Measurements from ENCODE around the gene BBS5. TPM values are rescaled to one million over a fixed set of nuclear protein-coding genes. Genes with fewer than 3 reads are reported as not detected.

The BBS5 gene
- total RNA-seq, 1 donor from 2014 or later = 1.3 TPM

DNA sequence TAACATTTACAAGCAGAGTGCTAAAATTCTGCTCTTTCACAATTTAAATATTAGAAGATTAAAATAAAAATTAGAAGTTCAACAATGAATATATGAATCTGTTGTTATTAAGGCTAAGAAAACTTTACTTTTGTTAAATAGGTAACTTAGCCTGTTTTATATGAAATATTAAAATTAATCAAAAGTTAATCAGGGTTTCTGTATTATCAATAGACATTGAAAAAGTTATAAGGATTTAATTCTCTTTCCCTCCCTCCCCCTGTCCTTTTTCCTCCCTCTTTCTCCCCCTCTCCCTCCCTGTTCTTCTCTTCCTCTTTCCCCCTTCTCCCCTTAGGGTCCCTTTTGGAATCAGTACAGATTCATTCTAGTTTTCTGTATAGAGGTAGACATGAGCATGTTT is 12.1 kb downstream of the BBS5 start:
- H3K4me3 ChIP-seq (ENCODE audit: low read depth, low read length) = no peak overlapping the region
- no peaks in the 10 kb centered on the region for H3K27me3 ChIP-seq (ENCODE audit: control insufficient read depth, insufficient read depth, low read length)
- FAIRE-seq = no peak
- H3K36me3 ChIP-seq (ENCODE audit: control insufficient read depth, insufficient read depth, low read length) = no peaks in the 10 kb centered on the region
- no peak for DNase-seq (ENCODE audit: low read depth)
- TF ChIP-seq CTCF (IDR thresholded peaks at IDR 0.05; ENCODE audit: insufficient read depth, low read length, severe bottlenecking) = no peak

GRCh38 chr2:169493360-169493759 is 14.1 kb downstream of the BBS5 start:
- FAIRE-seq = no peak
- TF ChIP-seq CTCF (IDR thresholded peaks at IDR 0.05; ENCODE audit: insufficient read depth, low read length, severe bottlenecking) = no peak

GRCh38 chr2:169495310-169495928 is 16.1 kb downstream of the BBS5 start:
- H3K27me3 ChIP-seq (ENCODE audit: control insufficient read depth, insufficient read depth, low read length) = no peaks in the 10 kb centered on the region
- H3K36me3 ChIP-seq (ENCODE audit: control insufficient read depth, insufficient read depth, low read length) = no peaks in the 10 kb centered on the region
- no peak for DNase-seq (ENCODE audit: low read depth)
- no peak for TF ChIP-seq CTCF (IDR thresholded peaks at IDR 0.05; ENCODE audit: insufficient read depth, low read length, severe bottlenecking)
- H3K4me3 ChIP-seq (ENCODE audit: low read depth, low read length) = no peak overlapping the region
- FAIRE-seq = no peak

More at GRCh38 chr2:169493360-169493759, 14.1 kb downstream of the BBS5 start:
- DNase-seq (ENCODE audit: low read depth) = no peak
- Histone ChIP-seq H3K4me3 (ENCODE audit: low read depth, low read length) (no peak overlapping the region), H3K36me3 (ENCODE audit: control insufficient read depth, insufficient read depth, low read length) (no peaks in the 10 kb centered on the region), H3K27me3 (ENCODE audit: control insufficient read depth, insufficient read depth, low read length) (no peaks in the 10 kb centered on the region)

GRCh38 chr2:169504651-169505050 is 25.4 kb downstream of the BBS5 start:
- no peaks in the 10 kb centered on the region for H3K27me3 ChIP-seq (ENCODE audit: control insufficient read depth, insufficient read depth, low read length)
- FAIRE-seq = no peak
- H3K4me3 ChIP-seq (ENCODE audit: low read depth, low read length) = no peak overlapping the region
- no peaks in the 10 kb centered on the region for H3K36me3 ChIP-seq (ENCODE audit: control insufficient read depth, insufficient read depth, low read length)
- TF ChIP-seq CTCF (IDR thresholded peaks at IDR 0.05; ENCODE audit: insufficient read depth, low read length, severe bottlenecking) = no peak
- DNase-seq (ENCODE audit: low read depth) = no peak

- no peak for TF ChIP-seq CTCF (IDR thresholded peaks at IDR 0.05; ENCODE audit: insufficient read depth, low read length, severe bottlenecking)
- FAIRE-seq (no peak), DNase-seq (ENCODE audit: low read depth) (peak; percentile 92)
- no peaks in the 10 kb centered on the region for H3K36me3 ChIP-seq (ENCODE audit: control insufficient read depth, insufficient read depth, low read length)
- H3K4me3 ChIP-seq (ENCODE audit: low read depth, low read length) = no peak overlapping the region
- H3K27me3 ChIP-seq (ENCODE audit: control insufficient read depth, insufficient read depth, low read length) = no peaks in the 10 kb centered on the region
These were observed 28.4 kb downstream of the BBS5 start for GRCh38 chr2:169507698-169508097.

DNA sequence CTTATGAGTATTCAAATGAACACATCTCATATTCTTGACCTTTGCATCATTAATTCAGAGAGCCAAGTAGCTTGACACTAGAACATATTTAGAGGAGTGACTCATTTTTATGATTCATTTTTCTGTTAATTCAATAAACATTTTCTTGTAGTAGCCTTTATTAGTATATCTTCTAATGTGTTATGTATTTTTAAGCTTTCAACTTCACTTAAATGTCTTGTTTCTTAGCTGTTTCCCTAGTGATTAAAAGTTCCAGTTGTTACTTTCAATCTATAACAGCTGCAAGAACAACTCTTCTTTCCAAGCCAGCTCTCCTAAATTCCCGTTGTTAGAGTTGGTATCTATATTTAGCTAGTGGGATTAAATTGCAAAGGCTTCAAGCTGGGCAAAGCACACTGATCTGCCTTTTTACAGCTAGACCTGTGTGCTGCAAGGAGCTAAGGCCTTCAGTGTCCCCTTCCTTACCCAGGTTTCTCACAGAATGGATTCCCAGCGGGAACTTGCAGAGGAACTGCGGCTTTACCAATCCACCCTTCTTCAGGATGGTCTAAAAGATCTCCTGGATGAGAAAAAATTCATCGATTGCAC is 30.1 kb downstream of the BBS5 start, which contains the start of gene KLHL41:
Gene KLHL41, plus strand, starts transcription at position 405 of the 588 bp plus-strand sequence. Its CDS starts 77 bp downstream, at position 482.
- no peak for TF ChIP-seq CTCF (IDR thresholded peaks at IDR 0.05; ENCODE audit: insufficient read depth, low read length, severe bottlenecking)
- Histone ChIP-seq H3K4me3 (ENCODE audit: low read depth, low read length) (no peak within 1 kb of the TSS), H3K36me3 (ENCODE audit: control insufficient read depth, insufficient read depth, low read length) (no peaks in the 10 kb centered on the region), H3K27me3 (ENCODE audit: control insufficient read depth, insufficient read depth, low read length) (no peaks in the 10 kb centered on the region)
- peak; percentile 85 for DNase-seq (ENCODE audit: low read depth)
- FAIRE-seq = no peak

Measured in bronchial epithelial cell (primary cell).